GM21786 (cell line): ENCODE measurements around the gene KCNQ1.

Experiments
- ATAC-seq: cut with Tn5 transposase; IDR thresholded peaks from one replicate; pipeline ENCODE4 v1.9.1; 2021; ENCODE audit not compliant: unreplicated experiment

KCNQ1 gene

GRCh38 chr11:2826679-2827056 lies 381.9 kb downstream of the KCNQ1 start:
- no peak for ATAC-seq

GRCh38 chr11:2827256-2827655 lies 382.4 kb downstream of the KCNQ1 start:
- ATAC-seq = no peak

- no peak for ATAC-seq
Measured at GRCh38 chr11:2827792-2828191, 383.0 kb downstream of the KCNQ1 start.

DNA sequence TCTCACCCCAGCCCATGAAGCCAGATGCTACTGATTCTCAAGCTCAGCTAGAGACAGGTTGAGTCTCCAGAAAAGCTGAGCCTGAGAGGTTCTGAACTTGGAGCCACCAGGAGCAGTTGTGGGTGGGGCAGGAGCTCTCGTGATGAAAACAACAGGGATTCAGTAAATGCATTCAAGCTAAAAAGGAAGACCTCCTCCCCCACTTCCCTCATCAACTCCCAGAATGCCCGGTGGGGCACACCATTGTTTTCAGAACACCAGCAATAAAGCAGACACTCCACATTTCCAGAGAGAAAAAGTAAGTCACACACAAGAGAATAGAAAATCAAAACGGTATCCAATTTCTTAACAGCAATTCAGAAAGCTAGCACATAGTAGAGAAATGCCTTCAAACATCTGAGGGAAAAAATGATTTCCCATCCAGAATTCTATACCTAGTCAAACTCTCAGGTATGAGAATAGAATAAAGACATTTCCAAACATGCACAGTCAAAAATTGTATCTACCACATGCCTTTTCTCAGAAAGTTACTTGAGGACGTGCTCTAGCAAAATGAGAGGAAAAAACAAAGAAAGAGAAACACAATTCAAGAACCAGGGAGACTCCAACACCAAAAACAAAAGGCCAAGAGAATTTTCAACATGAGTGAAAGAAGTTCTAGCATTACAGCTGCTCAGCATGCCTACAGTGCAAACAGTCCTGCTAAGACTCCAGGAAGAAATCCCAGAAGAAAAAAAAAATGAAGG lies 383.9 kb downstream of the KCNQ1 start:
- no peak for ATAC-seq

GRCh38 chr11:2830030-2830812 lies 385.4 kb downstream of the KCNQ1 start:
- ATAC-seq = no peak

- ATAC-seq = no peak
Measured at GRCh38 chr11:2830886-2831285, 386.1 kb downstream of the KCNQ1 start.

DNA sequence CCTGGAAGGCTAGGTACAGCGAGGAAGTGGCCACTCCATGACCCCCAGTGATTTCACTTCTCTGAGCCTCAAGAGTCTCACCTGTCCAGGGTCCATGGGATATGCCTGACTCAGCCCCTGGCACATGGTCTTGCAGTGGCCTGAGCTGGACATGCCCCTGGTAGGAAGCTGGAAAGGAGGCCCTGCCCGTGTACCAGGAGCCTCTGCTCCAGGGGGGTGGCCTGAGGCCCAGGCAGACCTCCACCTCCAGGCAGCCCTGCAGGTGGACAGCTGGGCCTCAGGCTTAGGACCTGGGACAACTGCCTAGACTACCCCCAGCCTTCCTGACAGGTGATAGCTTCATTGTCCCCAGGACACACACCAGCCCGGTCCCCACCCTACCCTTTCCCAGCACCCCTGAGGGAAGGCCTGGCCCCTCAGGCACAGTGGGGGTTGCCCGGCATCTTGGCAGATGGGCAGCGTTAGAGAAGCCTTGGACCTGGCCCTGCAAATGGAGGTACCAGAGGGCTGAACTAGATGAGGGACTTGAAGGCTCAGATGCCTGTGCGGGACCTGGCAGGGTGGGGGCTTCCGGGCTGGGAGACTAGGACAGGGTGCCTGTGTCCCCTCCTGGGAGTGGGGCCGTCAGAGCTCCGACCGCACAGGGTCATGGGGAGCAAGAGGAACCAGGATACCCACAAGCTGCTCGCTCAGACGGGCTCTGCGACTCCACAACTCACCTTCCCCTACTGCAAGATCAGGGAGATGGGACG lies 387.1 kb downstream of the KCNQ1 start:
- no peak for ATAC-seq

GRCh38 chr11:2832533-2833020 lies 387.8 kb downstream of the KCNQ1 start:
- ATAC-seq = no peak

DNA sequence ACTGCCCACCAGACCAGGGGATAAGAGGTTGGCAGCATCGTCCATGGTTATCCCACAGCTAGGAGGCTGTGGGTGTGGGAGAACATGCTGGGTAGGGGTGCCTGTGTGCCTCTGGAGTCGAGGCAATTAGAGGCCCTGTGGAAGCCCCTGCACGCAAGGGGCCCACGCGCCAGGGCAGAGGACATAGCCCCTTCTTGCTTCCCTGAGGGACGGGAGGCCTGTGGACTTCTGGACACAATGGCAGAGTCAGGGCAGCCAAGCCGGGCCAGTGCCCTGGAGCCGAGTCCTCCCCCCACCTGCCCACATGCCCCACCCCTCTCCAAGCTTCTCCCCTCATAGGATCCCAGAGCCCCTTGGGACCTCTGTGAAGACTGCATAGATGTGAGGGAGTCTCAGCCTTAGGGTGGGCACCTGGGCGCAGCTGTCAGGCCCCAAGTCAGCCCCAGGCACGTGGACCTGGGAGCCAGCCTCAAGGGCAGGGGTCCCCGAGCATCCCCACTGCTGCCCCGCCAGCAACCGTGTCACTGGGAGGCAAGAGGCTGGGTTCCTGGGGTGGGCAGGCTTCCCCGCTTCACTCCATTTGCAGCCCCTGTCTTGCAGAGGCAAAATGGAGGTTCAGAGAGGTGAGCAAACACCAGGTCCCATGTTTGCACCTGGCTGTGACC lies 388.4 kb downstream of the KCNQ1 start:
- ATAC-seq = no peak

GRCh38 chr11:2833716-2834502 lies 389.1 kb downstream of the KCNQ1 start:
- ATAC-seq = no peak

- no peak for ATAC-seq
Measured at GRCh38 chr11:2834503-2835273, 389.9 kb downstream of the KCNQ1 start.

GRCh38 chr11:2835296-2835695 lies 390.5 kb downstream of the KCNQ1 start:
- no peak for ATAC-seq

DNA sequence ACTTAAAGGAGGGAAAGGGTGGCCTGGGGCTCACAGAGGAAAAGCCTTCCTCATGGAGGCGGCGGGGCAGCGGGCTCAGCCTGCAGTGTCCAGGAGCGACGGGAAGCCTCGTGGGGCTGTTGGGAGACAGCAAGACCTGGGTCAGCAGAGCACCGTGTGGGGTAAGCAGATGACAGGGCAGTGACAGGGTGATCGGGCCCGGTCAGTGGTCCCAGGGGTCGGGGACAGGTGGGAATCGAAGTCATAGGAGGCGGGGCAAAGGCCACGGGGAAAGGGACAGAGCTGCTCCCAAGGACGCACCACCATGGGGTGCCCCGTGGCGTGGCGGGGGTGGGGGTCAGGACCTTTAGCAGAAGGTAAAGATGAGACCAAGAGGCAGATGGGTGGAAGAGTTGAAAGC lies 390.9 kb downstream of the KCNQ1 start:
- no peak for ATAC-seq

DNA sequence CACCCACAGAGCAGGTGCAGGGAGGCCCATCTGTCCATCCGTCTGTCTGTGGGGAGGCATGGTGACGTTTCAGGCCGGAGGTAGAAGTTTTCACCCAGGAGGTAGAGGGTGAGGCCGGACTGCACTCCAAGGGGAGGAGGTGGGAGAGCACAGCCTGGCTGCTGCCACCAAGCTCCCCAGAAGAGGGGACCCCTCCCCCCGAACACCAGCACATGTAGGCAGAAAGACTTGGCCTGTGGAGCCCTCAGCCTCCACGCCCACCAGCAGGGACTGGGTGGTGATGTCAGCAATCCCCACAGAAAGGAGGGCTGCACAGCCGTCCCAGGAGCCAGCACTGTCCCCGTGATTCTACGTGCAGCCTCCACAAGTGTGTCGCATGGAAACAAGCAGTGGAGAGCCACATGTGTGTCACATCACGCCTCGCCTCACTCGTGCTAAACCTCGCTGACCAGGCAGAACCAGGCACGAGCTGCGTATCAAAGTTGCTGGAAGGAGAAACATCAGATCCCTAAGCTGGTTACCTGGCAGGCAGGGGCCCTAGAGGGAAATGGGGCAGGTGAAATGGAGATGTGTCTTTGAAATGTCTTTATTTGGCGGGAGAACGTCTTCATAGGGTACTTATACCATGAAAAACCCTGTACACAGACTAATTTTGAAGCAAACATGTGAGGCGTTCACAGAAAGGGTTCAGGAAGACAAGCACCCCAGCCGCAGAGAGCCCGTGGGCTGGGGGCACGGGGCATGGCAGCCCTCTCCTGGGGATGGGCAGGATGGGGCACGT lies 391.7 kb downstream of the KCNQ1 start:
- no peak for ATAC-seq

DNA sequence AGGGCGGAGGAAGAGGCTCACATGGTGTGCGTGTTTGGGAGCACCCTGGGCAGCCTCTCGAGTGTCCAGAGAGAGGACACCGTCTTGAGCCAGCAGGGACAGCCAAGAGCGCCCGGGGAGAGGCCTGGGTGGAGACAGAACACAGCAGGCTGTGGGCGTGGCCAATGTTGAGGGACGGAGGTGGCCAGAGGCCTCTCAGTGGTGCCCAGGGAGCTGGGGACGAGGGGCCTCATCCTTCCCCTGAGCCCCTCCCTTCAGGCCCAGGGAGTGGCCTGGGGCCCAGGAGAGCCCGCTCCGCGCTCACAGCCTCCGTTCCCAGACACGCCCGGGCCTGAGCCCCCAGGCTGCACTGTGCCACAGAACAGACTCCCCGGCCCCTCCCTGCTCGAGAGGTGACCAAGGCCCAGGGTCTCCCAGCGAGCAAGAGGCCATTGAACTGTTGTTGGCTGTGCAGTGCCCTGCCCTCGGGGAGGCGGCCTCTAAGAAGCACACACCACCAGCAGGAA lies 392.3 kb downstream of the KCNQ1 start:
- ATAC-seq = no peak

- ATAC-seq = no peak
Measured at GRCh38 chr11:2837651-2838050, 392.8 kb downstream of the KCNQ1 start.

DNA sequence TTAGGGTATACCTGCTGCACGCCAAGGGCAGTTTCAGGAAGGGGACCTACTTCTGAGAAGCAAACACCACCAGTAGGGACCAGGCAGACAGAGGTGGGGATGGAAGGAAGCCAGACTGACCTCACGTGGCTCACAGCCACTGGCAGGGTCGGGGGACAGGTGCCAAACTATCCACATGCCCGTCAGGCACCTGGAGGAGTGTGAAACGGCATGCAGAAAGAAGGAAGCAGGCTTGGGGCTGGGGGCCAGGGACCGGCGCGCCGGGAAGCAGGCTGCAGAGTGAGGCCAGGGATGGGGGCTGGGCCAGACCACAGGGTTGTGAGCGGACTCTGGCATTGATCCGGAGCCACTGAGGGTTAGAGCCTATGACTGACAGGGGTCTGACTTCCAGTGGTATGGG lies 393.3 kb downstream of the KCNQ1 start:
- ATAC-seq = no peak

DNA sequence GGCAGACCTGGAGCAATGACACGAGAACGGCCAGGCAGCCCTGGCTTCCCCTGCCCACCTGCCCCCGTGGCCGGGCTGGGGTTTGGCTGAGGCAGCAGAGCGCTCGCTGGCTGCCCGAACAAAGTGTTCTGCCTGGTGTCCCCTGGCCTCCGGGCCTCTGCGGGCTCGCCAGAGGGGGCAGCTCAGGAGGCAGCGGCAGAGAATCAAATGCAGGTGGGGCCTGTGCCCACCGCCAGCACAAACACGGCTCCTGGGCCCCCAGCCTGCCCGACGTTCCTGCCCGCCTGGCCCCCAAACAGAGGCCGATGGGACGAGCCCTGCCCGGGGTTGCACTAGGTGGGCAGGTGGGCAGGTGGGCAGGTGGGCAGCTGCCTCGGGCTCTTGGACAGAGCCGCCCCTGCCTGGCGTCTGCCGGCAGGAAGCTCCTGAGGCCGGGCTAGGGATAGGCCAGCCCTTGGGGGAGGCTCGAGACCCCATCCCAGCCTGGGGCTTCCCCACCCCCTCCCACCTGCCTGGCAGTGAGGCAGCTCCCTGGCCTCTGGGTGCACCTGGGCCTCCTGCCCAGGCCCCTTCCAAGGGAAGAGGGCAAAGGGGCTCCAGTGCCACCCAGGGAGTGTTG lies 394.0 kb downstream of the KCNQ1 start:
- ATAC-seq = no peak
